Measurements from ENCODE around the gene COG2. TPM values are rescaled to one million over a fixed set of nuclear protein-coding genes. Genes with fewer than 3 reads are reported as not detected.

Gene COG2
- total and polyA plus RNA-seq, 2 of the 13 experiments (the other 11 are each of a cell fraction or from before 2014, with no cell fraction given), result 16.8 to 36.3 TPM

DNA sequence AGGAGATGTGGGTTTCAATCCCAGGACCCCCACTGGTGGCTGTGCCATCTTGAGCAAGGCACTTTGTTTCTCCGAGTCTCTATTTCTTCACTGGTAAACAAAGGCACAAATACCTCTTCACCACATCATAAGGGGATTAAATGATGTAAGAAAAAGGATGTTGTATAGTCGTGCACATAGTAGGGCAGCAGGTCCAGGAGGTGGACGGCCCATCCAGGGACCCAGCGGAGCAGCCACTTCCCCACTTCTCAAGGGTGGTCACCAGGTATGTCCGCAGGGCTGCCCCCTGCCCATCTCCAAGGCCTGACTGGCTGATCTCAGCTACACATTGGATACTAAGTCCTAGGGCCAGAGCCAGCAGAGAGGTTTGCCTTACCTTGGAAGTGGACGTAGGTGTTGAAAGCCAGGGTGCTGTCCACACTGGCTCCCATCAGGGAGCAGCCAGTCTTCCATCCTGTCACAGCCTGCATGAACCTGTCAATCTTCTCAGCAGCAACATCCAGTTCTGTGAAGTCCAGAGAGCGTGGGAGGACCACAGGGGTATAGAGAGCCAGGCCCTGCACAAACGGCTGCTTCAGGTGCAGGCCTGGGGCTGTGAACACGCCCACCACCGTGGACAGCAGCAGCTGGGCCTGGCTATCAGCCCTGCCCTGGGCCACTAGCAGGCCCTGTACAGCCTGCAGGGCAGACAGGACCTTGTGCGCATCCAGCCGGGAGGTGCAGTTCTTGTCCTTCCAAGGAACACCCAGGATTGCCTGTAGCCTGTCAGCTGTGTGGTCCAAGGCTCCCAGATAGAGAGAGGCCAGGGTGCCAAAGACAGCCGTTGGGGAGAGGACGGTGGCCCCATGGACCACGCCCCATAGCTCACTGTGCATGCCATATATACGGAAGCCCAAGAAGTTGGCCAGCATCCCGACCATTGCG, 67.6 kb downstream of the COG2 start (continued):
- no peak for TF ChIP-seq ZBTB2 (CRISPR knock-in tag; IDR thresholded peaks at IDR 0.05; ENCODE audit: low read depth)
- no peak for TF ChIP-seq GPBP1L1 (CRISPR knock-in tag; IDR thresholded peaks at IDR 0.05)
- no peak for TF ChIP-seq ZNF777 (CRISPR knock-in tag; IDR thresholded peaks at IDR 0.05)
- TF ChIP-seq MAFK (conservative IDR thresholded peaks at IDR 0.05 in 1 of 2, IDR thresholded peaks at IDR 0.05 in 1 of 2; ENCODE audit: low read length in 2 of 2), result no peak
- TF ChIP-seq ZNF33A (CRISPR knock-in tag; IDR thresholded peaks at IDR 0.05; ENCODE audit: borderline replicate concordance), result no peak
- TF ChIP-seq ZNF234 (CRISPR knock-in tag; conservative IDR thresholded peaks at IDR 0.05), result 0 out of 2 replicates have a peak, but pooled peaks have one; percentile 39
- TF ChIP-seq NFYC (CRISPR knock-in tag; IDR thresholded peaks at IDR 0.05), result no peak
- TF ChIP-seq FOSL2 (CRISPR knock-in tag; IDR thresholded peaks at IDR 0.05), result no peak
- no peak for TF ChIP-seq ZNF678 (CRISPR knock-in tag; IDR thresholded peaks at IDR 0.05)
- TF ChIP-seq SRSF1 (optimal IDR thresholded peaks at IDR 0.05; ENCODE audit: low read depth, low read length), result no peak
- TF ChIP-seq TBX3 (IDR thresholded peaks at IDR 0.05; ENCODE audit: borderline replicate concordance), result no peak
- no peak for TF ChIP-seq ZNF337 (CRISPR knock-in tag; IDR thresholded peaks at IDR 0.05; ENCODE audit: borderline replicate concordance, low read depth)
- TF ChIP-seq, protein P1, sequence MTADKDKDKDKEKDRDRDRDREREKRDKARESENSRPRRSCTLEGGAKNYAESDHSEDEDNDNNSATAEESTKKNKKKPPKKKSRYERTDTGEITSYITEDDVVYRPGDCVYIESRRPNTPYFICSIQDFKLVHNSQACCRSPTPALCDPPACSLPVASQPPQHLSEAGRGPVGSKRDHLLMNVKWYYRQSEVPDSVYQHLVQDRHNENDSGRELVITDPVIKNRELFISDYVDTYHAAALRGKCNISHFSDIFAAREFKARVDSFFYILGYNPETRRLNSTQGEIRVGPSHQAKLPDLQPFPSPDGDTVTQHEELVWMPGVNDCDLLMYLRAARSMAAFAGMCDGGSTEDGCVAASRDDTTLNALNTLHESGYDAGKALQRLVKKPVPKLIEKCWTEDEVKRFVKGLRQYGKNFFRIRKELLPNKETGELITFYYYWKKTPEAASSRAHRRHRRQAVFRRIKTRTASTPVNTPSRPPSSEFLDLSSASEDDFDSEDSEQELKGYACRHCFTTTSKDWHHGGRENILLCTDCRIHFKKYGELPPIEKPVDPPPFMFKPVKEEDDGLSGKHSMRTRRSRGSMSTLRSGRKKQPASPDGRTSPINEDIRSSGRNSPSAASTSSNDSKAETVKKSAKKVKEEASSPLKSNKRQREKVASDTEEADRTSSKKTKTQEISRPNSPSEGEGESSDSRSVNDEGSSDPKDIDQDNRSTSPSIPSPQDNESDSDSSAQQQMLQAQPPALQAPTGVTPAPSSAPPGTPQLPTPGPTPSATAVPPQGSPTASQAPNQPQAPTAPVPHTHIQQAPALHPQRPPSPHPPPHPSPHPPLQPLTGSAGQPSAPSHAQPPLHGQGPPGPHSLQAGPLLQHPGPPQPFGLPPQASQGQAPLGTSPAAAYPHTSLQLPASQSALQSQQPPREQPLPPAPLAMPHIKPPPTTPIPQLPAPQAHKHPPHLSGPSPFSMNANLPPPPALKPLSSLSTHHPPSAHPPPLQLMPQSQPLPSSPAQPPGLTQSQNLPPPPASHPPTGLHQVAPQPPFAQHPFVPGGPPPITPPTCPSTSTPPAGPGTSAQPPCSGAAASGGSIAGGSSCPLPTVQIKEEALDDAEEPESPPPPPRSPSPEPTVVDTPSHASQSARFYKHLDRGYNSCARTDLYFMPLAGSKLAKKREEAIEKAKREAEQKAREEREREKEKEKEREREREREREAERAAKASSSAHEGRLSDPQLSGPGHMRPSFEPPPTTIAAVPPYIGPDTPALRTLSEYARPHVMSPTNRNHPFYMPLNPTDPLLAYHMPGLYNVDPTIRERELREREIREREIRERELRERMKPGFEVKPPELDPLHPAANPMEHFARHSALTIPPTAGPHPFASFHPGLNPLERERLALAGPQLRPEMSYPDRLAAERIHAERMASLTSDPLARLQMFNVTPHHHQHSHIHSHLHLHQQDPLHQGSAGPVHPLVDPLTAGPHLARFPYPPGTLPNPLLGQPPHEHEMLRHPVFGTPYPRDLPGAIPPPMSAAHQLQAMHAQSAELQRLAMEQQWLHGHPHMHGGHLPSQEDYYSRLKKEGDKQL (CRISPR knock-in tag; IDR thresholded peaks at IDR 0.05; ENCODE audit: low read depth), result no peak
- TF ChIP-seq TFAP4 (IDR thresholded peaks at IDR 0.05; ENCODE audit: borderline replicate concordance, low read depth), result no peak
- TF ChIP-seq ZC3H4 (CRISPR knock-in tag; IDR thresholded peaks at IDR 0.05; ENCODE audit: borderline replicate concordance), result no peak
